ENCODE data around the gene PRKAG2. TPM values are rescaled to one million over a fixed set of nuclear protein-coding genes. Genes with fewer than 3 reads are reported as not detected.

PRKAG2 gene
- total RNA-seq, 1 donor = 21.2 TPM

DNA sequence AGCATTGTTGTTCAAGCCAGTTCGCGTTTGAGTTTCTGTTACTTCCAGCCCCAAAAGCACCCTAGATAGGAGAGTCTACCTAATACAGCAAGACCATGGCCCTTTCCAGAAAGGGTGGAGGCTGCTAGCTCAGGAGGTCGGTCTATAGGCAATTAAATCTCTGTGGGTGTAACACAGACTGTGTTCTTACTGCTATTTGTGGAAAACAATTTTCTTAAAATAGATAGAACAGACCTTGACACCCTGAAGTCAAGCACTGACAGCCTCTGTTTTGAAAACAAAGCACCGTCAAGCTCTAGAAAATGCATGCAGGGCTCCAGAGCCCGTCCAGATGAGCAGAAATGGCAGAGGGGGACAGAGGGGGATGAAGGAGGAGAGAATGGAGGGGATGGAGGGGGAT lies 156.6 kb downstream of the PRKAG2 start:
- H3K4me3 ChIP-seq (ENCODE audit: low read depth, low read length) = no peak overlapping the region
- no peak for DNase-seq (ENCODE audit: low read depth)
- TF ChIP-seq, protein P1, sequence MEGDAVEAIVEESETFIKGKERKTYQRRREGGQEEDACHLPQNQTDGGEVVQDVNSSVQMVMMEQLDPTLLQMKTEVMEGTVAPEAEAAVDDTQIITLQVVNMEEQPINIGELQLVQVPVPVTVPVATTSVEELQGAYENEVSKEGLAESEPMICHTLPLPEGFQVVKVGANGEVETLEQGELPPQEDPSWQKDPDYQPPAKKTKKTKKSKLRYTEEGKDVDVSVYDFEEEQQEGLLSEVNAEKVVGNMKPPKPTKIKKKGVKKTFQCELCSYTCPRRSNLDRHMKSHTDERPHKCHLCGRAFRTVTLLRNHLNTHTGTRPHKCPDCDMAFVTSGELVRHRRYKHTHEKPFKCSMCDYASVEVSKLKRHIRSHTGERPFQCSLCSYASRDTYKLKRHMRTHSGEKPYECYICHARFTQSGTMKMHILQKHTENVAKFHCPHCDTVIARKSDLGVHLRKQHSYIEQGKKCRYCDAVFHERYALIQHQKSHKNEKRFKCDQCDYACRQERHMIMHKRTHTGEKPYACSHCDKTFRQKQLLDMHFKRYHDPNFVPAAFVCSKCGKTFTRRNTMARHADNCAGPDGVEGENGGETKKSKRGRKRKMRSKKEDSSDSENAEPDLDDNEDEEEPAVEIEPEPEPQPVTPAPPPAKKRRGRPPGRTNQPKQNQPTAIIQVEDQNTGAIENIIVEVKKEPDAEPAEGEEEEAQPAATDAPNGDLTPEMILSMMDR (IDR thresholded peaks at IDR 0.05; ENCODE audit: insufficient read depth, low read depth, low read length) = no peak

DNA sequence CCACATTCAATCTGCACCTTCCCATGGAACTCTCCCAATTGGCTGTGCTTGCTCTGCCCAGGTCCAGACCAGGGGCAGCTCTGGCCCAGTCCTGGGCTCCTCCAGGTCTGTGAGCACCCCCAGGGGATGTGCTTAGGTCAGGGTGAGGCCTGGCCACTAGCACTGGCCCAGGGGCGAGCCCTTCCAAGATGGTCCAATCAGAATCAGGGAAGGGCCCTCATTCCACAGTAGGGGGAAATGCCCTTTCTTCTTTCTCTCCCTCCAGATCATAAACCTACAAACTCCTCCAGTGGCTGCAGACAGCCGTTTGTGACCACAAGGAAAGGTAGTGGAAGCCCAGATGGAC lies 157.0 kb downstream of the PRKAG2 start:
- H3K4me3 ChIP-seq (ENCODE audit: low read depth, low read length) = no peak overlapping the region
- no peak for DNase-seq (ENCODE audit: low read depth)
- TF ChIP-seq, protein P1 (IDR thresholded peaks at IDR 0.05; ENCODE audit: insufficient read depth, low read depth, low read length) = no peak

DNA sequence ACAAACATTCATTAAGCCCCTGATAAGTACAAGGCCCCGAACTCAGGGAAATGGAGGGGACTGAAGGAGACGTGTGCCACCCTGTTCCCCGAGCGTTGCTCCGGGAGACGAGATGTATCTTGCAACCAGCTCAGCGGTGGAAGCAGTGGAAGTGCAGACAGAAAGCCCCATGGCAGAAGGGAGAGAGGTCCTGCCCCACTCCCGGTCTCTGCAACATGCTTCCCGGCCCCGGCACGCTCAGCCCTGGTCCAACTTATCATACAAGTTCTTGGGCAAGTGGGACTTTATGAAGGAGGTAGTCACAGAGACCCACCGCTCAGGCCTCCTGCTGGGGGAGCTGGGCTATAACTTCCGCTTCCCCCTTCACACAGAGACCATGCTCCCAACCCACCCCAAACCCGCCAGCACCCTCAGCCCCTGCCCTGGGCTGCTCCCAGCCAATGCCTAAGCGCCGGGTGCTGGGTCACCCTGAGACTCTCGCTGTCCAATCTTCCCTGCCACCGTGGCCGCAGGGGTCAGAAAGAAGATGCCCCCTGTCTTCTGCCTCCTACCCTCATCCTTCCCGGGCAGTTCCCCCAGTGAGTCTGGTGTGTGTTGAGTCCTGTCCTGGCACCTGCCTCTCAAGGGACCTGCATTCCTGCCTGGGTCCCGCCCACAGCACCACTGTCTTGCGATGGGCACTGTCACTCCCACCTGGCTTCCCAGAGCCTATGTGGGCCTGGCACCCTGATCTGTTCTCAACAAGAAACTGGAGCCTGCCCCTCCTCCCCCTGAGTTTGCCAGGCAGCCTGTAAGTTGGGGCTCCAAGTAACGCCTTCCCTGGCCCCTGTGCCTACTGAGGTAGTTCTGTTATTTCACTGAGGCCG lies 157.7 kb downstream of the PRKAG2 start:
- TF ChIP-seq, protein P1 (IDR thresholded peaks at IDR 0.05; ENCODE audit: insufficient read depth, low read depth, low read length) = no peak
- H3K4me3 ChIP-seq (ENCODE audit: low read depth, low read length) = no peak overlapping the region

DNA sequence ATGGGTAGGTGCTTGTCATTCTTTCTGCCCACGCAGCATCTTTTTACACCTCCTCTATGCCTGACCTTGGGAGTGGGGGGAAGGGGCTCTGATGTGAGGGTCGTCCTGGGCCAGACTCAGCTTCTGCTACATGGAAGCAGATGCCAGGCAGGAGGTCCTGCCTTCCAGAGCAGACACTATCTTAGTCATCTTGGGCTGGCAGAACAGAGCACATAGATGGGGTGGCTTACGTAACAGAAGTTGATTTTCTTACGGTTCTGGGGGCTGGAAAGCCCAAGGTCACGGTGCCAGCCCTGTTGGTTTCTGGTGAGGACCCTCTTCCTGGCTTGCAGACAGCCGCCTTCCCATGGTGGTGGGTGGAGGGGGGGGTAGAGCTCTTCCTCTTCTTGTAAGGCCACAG lies 159.0 kb downstream of the PRKAG2 start:
- no peak overlapping the region for H3K4me3 ChIP-seq (ENCODE audit: low read depth, low read length)
- TF ChIP-seq, protein P1 (IDR thresholded peaks at IDR 0.05; ENCODE audit: insufficient read depth, low read depth, low read length) = no peak
- DNase-seq (ENCODE audit: low read depth) = no peak

More for the DNA sequence above, 157.7 kb downstream of the PRKAG2 start:
- DNase-seq (ENCODE audit: low read depth) = no peak

DNA sequence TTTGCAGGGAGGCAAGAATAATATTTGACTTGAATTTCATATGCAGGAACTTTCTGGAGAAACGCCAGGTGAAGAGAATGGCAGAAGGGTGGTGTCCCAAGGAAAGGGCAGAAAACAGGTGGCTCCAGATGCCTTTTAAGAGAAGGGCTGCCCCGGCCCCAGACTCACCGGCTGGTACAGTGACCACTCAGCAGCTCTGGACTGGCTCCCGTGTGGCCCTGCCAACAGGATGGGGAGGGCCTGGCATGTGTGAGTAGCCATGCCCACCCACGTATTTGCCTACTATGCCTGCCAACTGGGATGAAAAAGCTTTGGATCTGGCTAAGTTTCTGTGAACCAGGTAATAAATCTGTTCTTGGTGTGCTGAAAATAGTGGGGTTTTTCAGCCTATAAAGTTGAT lies 159.5 kb downstream of the PRKAG2 start:
- TF ChIP-seq, protein P1 (IDR thresholded peaks at IDR 0.05; ENCODE audit: insufficient read depth, low read depth, low read length) = no peak
- no peak overlapping the region for H3K4me3 ChIP-seq (ENCODE audit: low read depth, low read length)
- DNase-seq (ENCODE audit: low read depth) = no peak

DNA sequence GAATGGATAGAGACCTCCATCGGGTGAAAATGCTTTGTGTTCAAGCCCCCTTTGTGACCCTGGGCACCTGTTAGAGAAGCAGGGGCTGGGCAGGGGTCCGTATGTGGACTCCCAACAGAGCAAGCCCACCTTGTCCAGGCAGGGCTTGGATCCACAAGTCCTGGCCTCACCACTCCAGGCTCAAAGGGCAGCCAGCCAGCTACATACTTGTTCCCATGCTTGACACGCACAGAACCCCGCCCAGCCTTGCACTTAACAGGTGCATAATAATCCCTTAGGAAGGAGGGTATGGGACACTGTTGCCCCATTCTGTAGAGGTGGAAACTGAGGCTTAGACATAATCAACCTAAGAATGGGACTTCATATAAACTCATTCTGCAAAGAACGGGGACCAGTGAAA lies 160.6 kb downstream of the PRKAG2 start:
- TF ChIP-seq, protein P1 (IDR thresholded peaks at IDR 0.05; ENCODE audit: insufficient read depth, low read depth, low read length) = no peak
- no peak for DNase-seq (ENCODE audit: low read depth)
- no peak overlapping the region for H3K4me3 ChIP-seq (ENCODE audit: low read depth, low read length)

Data from fibroblast of villous mesenchyme (primary cell).